Mesendoderm (in vitro differentiated cells): ENCODE measurements around the gene DCC. TPM values are rescaled to one million over a fixed set of nuclear protein-coding genes. Genes with fewer than 3 reads are reported as not detected.

Experiments used
- DNase-seq: peaks from one replicate; pipeline ENCODE4 v3.0.0; 2013
- H2AK5ac ChIP-seq: 2 replicates; pipeline ENCODE4 v1.6.1; 2013; ENCODE audit warnings: low read length, inconsistent platforms
- H2BK120ac ChIP-seq: 2 replicates; pipeline ENCODE4 v1.6.1; 2013; ENCODE audit warnings: low read depth, mild to moderate bottlenecking, low read length, moderate library complexity, mixed read lengths
- H2BK15ac ChIP-seq: replicated peaks from 2 replicates; pipeline ENCODE4 v1.6.1; 2013; ENCODE audit warnings: low read depth, mild to moderate bottlenecking, moderate library complexity
- H2BK5ac ChIP-seq: 2 replicates; pipeline ENCODE4 v1.6.1; 2013; ENCODE audit warnings: low read length, inconsistent platforms
- H3K18ac ChIP-seq: 2 replicates; pipeline ENCODE4 v1.6.1; 2013; ENCODE audit warnings: mild to moderate bottlenecking, low read length, mixed read lengths
- H3K23ac ChIP-seq: one replicate; pipeline ENCODE4 v1.6.1; 2013; ENCODE audit warnings: low read length
- H3K27ac ChIP-seq: 2 replicates; pipeline ENCODE4 v1.5.1; 2013; ENCODE audit warnings: low read depth, mild to moderate bottlenecking, inconsistent platforms, low read length, moderate library complexity
- H3K27me3 ChIP-seq: 2 replicates; pipeline ENCODE4 v1.6.1; 2013; ENCODE audit warnings: low read length, control low read depth, mild to moderate bottlenecking, inconsistent platforms; ENCODE audit not compliant: insufficient read depth, poor library complexity
- H3K36me3 ChIP-seq: 2 replicates; pipeline ENCODE4 v1.6.1; 2013; ENCODE audit warnings: low read length, inconsistent platforms; ENCODE audit not compliant: control insufficient read depth, insufficient read depth
- H3K4ac ChIP-seq: one replicate; pipeline ENCODE4 v1.6.1; 2013; ENCODE audit warnings: low read depth, mild to moderate bottlenecking, low read length, moderate library complexity
- H3K4me1 ChIP-seq: 2 replicates; pipeline ENCODE4 v1.6.1; 2013; ENCODE audit warnings: low read depth, low read length, inconsistent platforms; ENCODE audit not compliant: control insufficient read depth
- H3K4me2 ChIP-seq: 2 replicates; pipeline ENCODE4 v1.6.1; 2013; ENCODE audit warnings: low read length
- H3K4me3 ChIP-seq: 2 replicates; pipeline ENCODE4 v1.5.1; 2013; ENCODE audit warnings: mild to moderate bottlenecking, low read length
- H3K56ac ChIP-seq: one replicate; pipeline ENCODE4 v1.6.1; 2013; ENCODE audit warnings: low read length
- H3K79me1 ChIP-seq: 2 replicates; pipeline ENCODE4 v1.6.1; 2013; ENCODE audit warnings: low read length, inconsistent platforms
- H3K79me2 ChIP-seq: 2 replicates; pipeline ENCODE4 v1.6.1; 2013; ENCODE audit warnings: mild to moderate bottlenecking, low read length; ENCODE audit not compliant: control insufficient read depth, insufficient read depth
- H3K9ac ChIP-seq: 2 replicates; pipeline ENCODE4 v1.6.1; 2013; ENCODE audit warnings: low read length, inconsistent platforms
- H4K5ac ChIP-seq: one replicate; pipeline ENCODE4 v1.6.1; 2013; ENCODE audit warnings: low read length
- H4K8ac ChIP-seq: one replicate; pipeline ENCODE4 v1.6.1; 2013; ENCODE audit warnings: low read depth, mild to moderate bottlenecking, control low read depth, low read length, moderate library complexity
- WGBS: extraction: QIAGEN DNeasy Blood & Tissue Kit; methylation state at CpG from one replicate; pipeline ENCODE4 v1.1.7; 2013; ENCODE audit warnings: low lambda C conversion rate, missing lambda C conversion rate; ENCODE audit not compliant: insufficient coverage; ENCODE audit errors: extremely low coverage; 5-methylcytosine and 5-hydroxymethylcytosine counted together
- polyA plus RNA-seq, 2 experiments: library from polyadenylated mRNA; stranded (reverse); fragments of 200-250 nt; gene quantifications; one replicate each; pipeline ENCODE4 v1.2.3, GENCODE V29; 2013

Gene DCC
- polyA plus RNA-seq (2013, experiment 1 of 2), result 0.25 TPM
- polyA plus RNA-seq (2013, experiment 2 of 2), result 0.27 TPM

GRCh38 chr18:52339891-52340371 lies at the start of gene DCC:
TSS of gene DCC (plus strand) at chr18:52340197. CDS start at chr18:52340788, 591 bp downstream.
- H4K5ac ChIP-seq, result no peak within 1 kb of the TSS
- peak; percentile 87 for DNase-seq
- no peak within 1 kb of the TSS for H2BK5ac ChIP-seq
- no CpG with 5 or more reads among the region's 27 CpGs for WGBS
- no peaks in the 10 kb centered on the region for H3K36me3 ChIP-seq
- H3K4ac ChIP-seq, result no peak within 1 kb of the TSS
- peak within 1 kb of the TSS; percentile 4 for H3K4me3 ChIP-seq
- no peak within 1 kb of the TSS for H2AK5ac ChIP-seq
- peak within 1 kb of the TSS; percentile 36 for H3K4me2 ChIP-seq
- peak within 1 kb of the TSS; percentile 1 for H3K9ac ChIP-seq
- H3K23ac ChIP-seq, result no peak within 1 kb of the TSS
- H3K18ac ChIP-seq, result no peak within 1 kb of the TSS
- H3K27ac ChIP-seq, result no peak within 1 kb of the TSS
- H3K27me3 ChIP-seq, result peaks cover 18% of the 10 kb centered on the region
- no peak within 1 kb of the TSS for H2BK120ac ChIP-seq
- H4K8ac ChIP-seq, result no peak within 1 kb of the TSS
- H3K4me1 ChIP-seq, result no peaks in the 10 kb centered on the region
- peak within 1 kb of the TSS; percentile 35 for H3K56ac ChIP-seq
- no peaks in the 10 kb centered on the region for H3K79me2 ChIP-seq
- H3K79me1 ChIP-seq, result no peaks in the 10 kb centered on the region
- H2BK15ac ChIP-seq, result no peak within 1 kb of the TSS

- DNase-seq, result peak; percentile 47
- H2BK120ac ChIP-seq, result no peak overlapping the region
- no peak overlapping the region for H4K8ac ChIP-seq
- H3K27ac ChIP-seq, result no peak overlapping the region
- H3K4me3 ChIP-seq, result no peak overlapping the region
- H4K5ac ChIP-seq, result no peak overlapping the region
- no peak overlapping the region for H2BK5ac ChIP-seq
- H3K56ac ChIP-seq, result no peak overlapping the region
- no peak overlapping the region for H3K4me2 ChIP-seq
- H3K4ac ChIP-seq, result no peak overlapping the region
- WGBS, result no CpG with 5 or more reads among the region's 2 CpGs
- no peak overlapping the region for H3K9ac ChIP-seq
- no peaks in the 10 kb centered on the region for H3K27me3 ChIP-seq
- no peaks in the 10 kb centered on the region for H3K79me1 ChIP-seq
- no peak overlapping the region for H2BK15ac ChIP-seq
- H2AK5ac ChIP-seq, result no peak overlapping the region
- no peak overlapping the region for H3K18ac ChIP-seq
- H3K79me2 ChIP-seq, result no peaks in the 10 kb centered on the region
- H3K4me1 ChIP-seq, result no peaks in the 10 kb centered on the region
- no peaks in the 10 kb centered on the region for H3K36me3 ChIP-seq
- H3K23ac ChIP-seq, result no peak overlapping the region
These were observed 29.3 kb upstream of the DCC start for GRCh38 chr18:52310651-52311050.

GRCh38 chr18:52311331-52311730 lies 28.7 kb upstream of the DCC start:
- DNase-seq, result no peak

GRCh38 chr18:52312346-52312745 lies 27.7 kb upstream of the DCC start:
- no peak overlapping the region for H2AK5ac ChIP-seq
- H3K4me2 ChIP-seq, result no peak overlapping the region
- H2BK120ac ChIP-seq, result no peak overlapping the region
- H2BK15ac ChIP-seq, result no peak overlapping the region
- H3K36me3 ChIP-seq, result no peaks in the 10 kb centered on the region
- no peaks in the 10 kb centered on the region for H3K79me1 ChIP-seq
- DNase-seq, result no peak
- H3K9ac ChIP-seq, result no peak overlapping the region
- no peak overlapping the region for H3K56ac ChIP-seq
- no peaks in the 10 kb centered on the region for H3K79me2 ChIP-seq
- no peak overlapping the region for H2BK5ac ChIP-seq
- no peak overlapping the region for H4K8ac ChIP-seq
- no peak overlapping the region for H4K5ac ChIP-seq
- H3K4ac ChIP-seq, result no peak overlapping the region
- no peak overlapping the region for H3K4me3 ChIP-seq
- no peak overlapping the region for H3K23ac ChIP-seq
- no peak overlapping the region for H3K27ac ChIP-seq
- no peaks in the 10 kb centered on the region for H3K27me3 ChIP-seq
- H3K4me1 ChIP-seq, result no peaks in the 10 kb centered on the region
- H3K18ac ChIP-seq, result no peak overlapping the region

More at GRCh38 chr18:52311331-52311730, 28.7 kb upstream of the DCC start:
- Histone ChIP-seq H3K79me2 (no peaks in the 10 kb centered on the region), H2BK5ac (no peak overlapping the region), H3K4me2 (no peak overlapping the region), H3K4me3 (no peak overlapping the region), H3K27ac (no peak overlapping the region), H3K23ac (no peak overlapping the region), H2BK15ac (no peak overlapping the region), H3K79me1 (no peaks in the 10 kb centered on the region), H3K27me3 (no peaks in the 10 kb centered on the region), H4K5ac (no peak overlapping the region), H3K9ac (no peak overlapping the region), H3K4ac (no peak overlapping the region), H4K8ac (no peak overlapping the region), H3K4me1 (no peaks in the 10 kb centered on the region), H2AK5ac (no peak overlapping the region), H3K18ac (peak overlapping the region; percentile 39), H3K36me3 (no peaks in the 10 kb centered on the region), H2BK120ac (no peak overlapping the region), H3K56ac (no peak overlapping the region)
- WGBS, result no CpG with 5 or more reads among the region's 2 CpGs

- Histone ChIP-seq H3K18ac (no peak overlapping the region), H3K4ac (no peak overlapping the region), H2AK5ac (no peak overlapping the region), H3K36me3 (no peaks in the 10 kb centered on the region), H3K27ac (no peak overlapping the region), H3K9ac (no peak overlapping the region), H2BK15ac (no peak overlapping the region), H3K56ac (no peak overlapping the region), H3K4me3 (no peak overlapping the region), H4K5ac (no peak overlapping the region), H3K4me2 (no peak overlapping the region), H3K4me1 (no peaks in the 10 kb centered on the region), H3K27me3 (no peaks in the 10 kb centered on the region), H3K79me1 (no peaks in the 10 kb centered on the region), H2BK5ac (no peak overlapping the region), H4K8ac (no peak overlapping the region), H3K79me2 (no peaks in the 10 kb centered on the region), H3K23ac (no peak overlapping the region), H2BK120ac (no peak overlapping the region)
- peak; percentile 18 for DNase-seq
- WGBS, result no CpG with 5 or more reads among the region's 2 CpGs
These were observed 26.8 kb upstream of the DCC start for GRCh38 chr18:52313213-52313612.

- H2AK5ac ChIP-seq, result no peak overlapping the region
- peaks cover 2% of the 10 kb centered on the region for H3K4me1 ChIP-seq
- no peaks in the 10 kb centered on the region for H3K36me3 ChIP-seq
- no peak overlapping the region for H2BK15ac ChIP-seq
- H3K18ac ChIP-seq, result peak overlapping the region; percentile 47
- peak overlapping the region; percentile 37 for H3K4ac ChIP-seq
- H4K5ac ChIP-seq, result no peak overlapping the region
- H3K27me3 ChIP-seq, result no peaks in the 10 kb centered on the region
- H3K23ac ChIP-seq, result no peak overlapping the region
- no peak overlapping the region for H3K9ac ChIP-seq
- DNase-seq, result peak; percentile 66
- no peaks in the 10 kb centered on the region for H3K79me1 ChIP-seq
- peak overlapping the region; percentile 70 for H4K8ac ChIP-seq
- no peak overlapping the region for H3K27ac ChIP-seq
- H2BK120ac ChIP-seq, result no peak overlapping the region
- no peak overlapping the region for H3K4me3 ChIP-seq
- H2BK5ac ChIP-seq, result no peak overlapping the region
- H3K79me2 ChIP-seq, result no peaks in the 10 kb centered on the region
- H3K4me2 ChIP-seq, result no peak overlapping the region
- no CpG with 5 or more reads among the region's 6 CpGs for WGBS
- H3K56ac ChIP-seq, result no peak overlapping the region
These were observed 20.5 kb upstream of the DCC start for GRCh38 chr18:52319424-52319983.
